SH-SY5Y (cell line): ENCODE data around the gene ZBTB20.

ENCODE experiments used
- GATA2 ChIP-seq: IDR thresholded peaks from 2 replicates; pipeline ENCODE4 v1.6.1; 2011; ENCODE audit warnings: mild to moderate bottlenecking, low read depth, low read length
- GATA3 ChIP-seq: IDR thresholded peaks from 2 replicates; pipeline ENCODE4 v1.6.1; 2011; ENCODE audit warnings: low read depth, mild to moderate bottlenecking, low read length, moderate library complexity

- TF ChIP-seq GATA2 (no peak), GATA3 (no peak)
Measured at GRCh38 chr3:114370537-114371174, 776.4 kb downstream of the ZBTB20 start.
